Psoas muscle (tissue), 8 donors: ENCODE results near the gene TMEM222. TPM values are rescaled to one million over a fixed set of nuclear protein-coding genes. Genes with fewer than 3 reads are reported as not detected.
A peak's percentile ranks its signal among the peaks of the same experiment; 100 is the strongest.

Source experiments
- ATAC-seq, 4 donors: fragments of 200-7000 bp; cut with Tn5 transposase; one replicate each; pipeline ENCODE4 v1.9.1; 2020; ENCODE audit warnings: moderate library complexity in 3 of 4, mild to moderate bottlenecking in 2 of 4
- DNase-seq, 2 donors: peaks; one replicate each; pipeline ENCODE4 v3.0.0-alpha.2; 2020
- H3K27ac ChIP-seq: fragments of 200-600 bp; one replicate; pipeline ENCODE4 v1.8.0; 2022
- H3K27me3 ChIP-seq, 3 donors: fragments of 200-600 bp in 1 of 3; one replicate each; pipeline versions ENCODE4 v1.6.1 to v1.8.0; 2013 to 2022; ENCODE audit warnings: low read length in 2 of 3, mild to moderate bottlenecking in 2 of 3, moderate library complexity in 1 of 3; ENCODE audit not compliant: insufficient read depth in 3 of 3
- H3K36me3 ChIP-seq, 2 donors: fragments of 200-600 bp in 1 of 2; one replicate each; pipeline versions ENCODE4 v1.6.1 to v1.8.0; 2013 to 2022; ENCODE audit warnings: low read depth in 1 of 2, mild to moderate bottlenecking in 1 of 2, moderate library complexity in 1 of 2; ENCODE audit not compliant: insufficient read depth in 1 of 2
- H3K4me1 ChIP-seq: fragments of 200-600 bp; one replicate; pipeline ENCODE4 v1.8.0; 2022
- H3K4me3 ChIP-seq: fragments of 200-600 bp; one replicate; pipeline ENCODE4 v1.8.0; 2022; ENCODE audit warnings: mild to moderate bottlenecking
- H3K9me3 ChIP-seq: fragments of 200-600 bp; one replicate; pipeline ENCODE4 v1.8.0; 2022
- WGBS, 3 donors: extraction: QIAGEN DNeasy Blood & Tissue Kit; methylation state at CpG; one replicate each; pipeline versions ENCODE4 v1.1.6 to v1.1.7; 2013; 5-methylcytosine and 5-hydroxymethylcytosine counted together
- intact Hi-C, 2 donors: fragments of 100-400 bp; cut with DNase I; formaldehyde crosslinking; loops; one replicate each; pipeline versions ENCODE4 v1.11.0 to v1.14.2; 2022
- polyA plus RNA-seq, 3 donors: library from polyadenylated mRNA; stranded (reverse); fragments of 200-250 nt; gene quantifications; one replicate each; pipeline ENCODE4 v1.2.3, GENCODE V29; 2013
- total RNA-seq, 4 donors: library from RNA; stranded (reverse); fragmentation: NEBNext Ultra II Directional in 2 of 4; extraction: Animal tissue kit (Norgen Biotek cat#: 25700) in 2 of 4; gene quantifications; one replicate each; pipeline versions ENCODE4 v1.2.1 to v1.2.4, GENCODE V29; 2021 to 2023
- TF ChIP-seq, protein P1 (sequence below): fragments of 200-600 bp; IDR thresholded peaks from one replicate; pipeline ENCODE4 v1.8.0; 2022; ENCODE audit warnings: antibody characterized with exemption
- donor health status: healthy with polysubstance abuse.
- donor health status: DM: no; HTN: no; CAD: no; lungs with moderate emphysema.
- donor health status: Bipolar disorder and iron deficiency.
- donor health status: healthy.
- donor health status: DM: yes; HTN: yes; CAD: no.
- donor health status: DM: no; HTN: no; CAD: no.
- donor health status: DM: no; HTN: no; CAD: no.
- donor health status: DM: yes; HTN: yes; CAD: no.

Gene TMEM222
- total and polyA plus RNA-seq, 7 donors: 20.7 to 50.2 (median 30.8) TPM

DNA sequence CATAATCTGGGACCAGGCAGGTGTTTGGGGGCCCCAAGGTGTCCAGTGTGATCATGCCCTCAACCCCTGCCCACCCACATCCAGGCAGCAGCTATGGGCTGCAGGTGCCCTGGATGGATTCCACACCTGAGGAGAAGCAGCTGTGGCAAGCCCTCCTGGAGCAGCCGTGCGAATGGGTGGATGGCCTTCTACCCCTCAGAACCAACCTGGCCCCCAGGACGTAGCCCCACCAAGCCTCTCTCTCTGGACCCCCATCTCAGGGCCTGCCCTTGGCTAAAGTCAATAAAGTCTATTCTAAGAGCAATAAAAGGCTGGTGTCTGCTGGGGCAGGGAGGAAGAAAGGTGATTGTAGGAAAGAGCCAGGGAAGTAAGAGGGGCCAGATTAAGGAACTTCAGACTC is 31.7 kb downstream of the TMEM222 start:
- peaks cover 0 to 38% of the 10 kb centered on the region in 2 donors for H3K36me3 ChIP-seq
- peaks cover 0 to 27% (median 14%) of the 10 kb centered on the region in 3 donors for H3K27me3 ChIP-seq
- H3K27ac ChIP-seq: no peak overlapping the region
- no peaks in the 10 kb centered on the region for H3K9me3 ChIP-seq
- ATAC-seq (no peak), DNase-seq (no peak)
- TF ChIP-seq, protein P1, sequence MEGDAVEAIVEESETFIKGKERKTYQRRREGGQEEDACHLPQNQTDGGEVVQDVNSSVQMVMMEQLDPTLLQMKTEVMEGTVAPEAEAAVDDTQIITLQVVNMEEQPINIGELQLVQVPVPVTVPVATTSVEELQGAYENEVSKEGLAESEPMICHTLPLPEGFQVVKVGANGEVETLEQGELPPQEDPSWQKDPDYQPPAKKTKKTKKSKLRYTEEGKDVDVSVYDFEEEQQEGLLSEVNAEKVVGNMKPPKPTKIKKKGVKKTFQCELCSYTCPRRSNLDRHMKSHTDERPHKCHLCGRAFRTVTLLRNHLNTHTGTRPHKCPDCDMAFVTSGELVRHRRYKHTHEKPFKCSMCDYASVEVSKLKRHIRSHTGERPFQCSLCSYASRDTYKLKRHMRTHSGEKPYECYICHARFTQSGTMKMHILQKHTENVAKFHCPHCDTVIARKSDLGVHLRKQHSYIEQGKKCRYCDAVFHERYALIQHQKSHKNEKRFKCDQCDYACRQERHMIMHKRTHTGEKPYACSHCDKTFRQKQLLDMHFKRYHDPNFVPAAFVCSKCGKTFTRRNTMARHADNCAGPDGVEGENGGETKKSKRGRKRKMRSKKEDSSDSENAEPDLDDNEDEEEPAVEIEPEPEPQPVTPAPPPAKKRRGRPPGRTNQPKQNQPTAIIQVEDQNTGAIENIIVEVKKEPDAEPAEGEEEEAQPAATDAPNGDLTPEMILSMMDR: no peak
- peaks cover 7% of the 10 kb centered on the region for H3K4me1 ChIP-seq
- intact Hi-C loops: no loop called here
- 79 to 88% (median 84%) methylated on average over 3 of the region's 3 CpGs for WGBS, 3 donors
- no peak overlapping the region for H3K4me3 ChIP-seq

GRCh38 chr1:27355683-27356082 is 33.7 kb downstream of the TMEM222 start:
- no peak for ATAC-seq
- H3K4me1 ChIP-seq: no peaks in the 10 kb centered on the region
- WGBS, 3 donors: 93 to 97% (median 96%) methylated on average over 5 of the region's 5 CpGs
- peaks cover 0 to 52% of the 10 kb centered on the region in 2 donors for H3K36me3 ChIP-seq
- no peak overlapping the region for H3K27ac ChIP-seq
- H3K4me3 ChIP-seq: no peak overlapping the region
- intact Hi-C loops: loop anchor here (2.0 to 5.0 kb wide), 3 partner anchors 33 to 35 kb away; partner anchors contain the start of gene TMEM222 (in 1 of the 2)
- H3K9me3 ChIP-seq: no peaks in the 10 kb centered on the region
- DNase-seq: no peak
- H3K27me3 ChIP-seq: peaks cover 0 to 6% (median under 1%) of the 10 kb centered on the region in 3 donors
- TF ChIP-seq, protein P1: no peak

- Histone ChIP-seq H3K27me3 (peaks cover 0 to under 1% (median 0%) of the 10 kb centered on the region in 3 donors), H3K4me1 (no peaks in the 10 kb centered on the region), H3K9me3 (no peaks in the 10 kb centered on the region), H3K4me3 (no peak overlapping the region), H3K36me3 (peaks cover 0 to 57% of the 10 kb centered on the region in 2 donors), H3K27ac (no peak overlapping the region)
- 91 to 93% (median 92%) methylated on average over 13 of the region's 13 CpGs for WGBS, 3 donors
- DNase-seq (no peak), ATAC-seq (no peak)
- TF ChIP-seq, protein P1: no peak
- intact Hi-C loops: loop anchor here (2.0 to 5.0 kb wide), 3 partner anchors 33 to 35 kb away; partner anchors contain the start of gene TMEM222 (in 1 of the 2)
Measured at GRCh38 chr1:27356277-27356618, 34.3 kb downstream of the TMEM222 start.

DNA sequence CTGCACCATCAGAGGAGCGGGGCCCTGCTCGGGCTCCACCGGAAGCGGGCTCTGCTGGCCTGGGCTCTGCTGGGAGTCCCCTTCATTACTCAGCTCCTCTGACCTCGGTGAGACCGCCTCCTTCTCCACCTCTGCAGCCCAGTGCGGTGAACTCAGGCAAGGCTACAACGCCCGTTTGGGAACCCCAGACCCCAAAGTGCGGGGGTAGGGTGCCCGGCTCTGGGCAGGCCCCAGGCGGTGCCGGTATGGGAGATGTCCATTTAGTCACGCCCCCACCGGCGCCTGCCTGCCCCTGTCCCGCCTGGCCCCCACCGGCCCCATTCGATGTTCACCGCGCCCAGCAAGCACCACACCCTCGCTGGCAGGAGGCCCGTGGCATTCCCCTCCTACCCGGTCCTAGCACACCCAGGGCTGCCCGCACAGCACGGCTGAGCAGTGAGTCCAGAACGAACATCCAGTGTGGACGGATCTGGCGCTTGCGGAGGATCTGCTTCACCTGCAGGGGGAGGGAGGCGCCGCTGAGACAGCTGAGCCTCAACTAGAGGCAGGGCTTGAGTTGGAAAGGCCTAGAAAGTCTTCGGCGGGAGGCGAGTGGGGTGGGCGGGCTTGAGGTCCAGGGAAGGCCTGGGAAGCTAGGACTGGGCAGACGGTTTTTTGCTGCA is 34.8 kb downstream of the TMEM222 start:
- H3K4me3 ChIP-seq: no peak overlapping the region
- intact Hi-C loops: loop anchor here (2.0 to 5.0 kb wide), 3 partner anchors 32 to 34 kb away; partner anchors contain the start of gene TMEM222 (in 1 of the 2)

More for the DNA sequence above, 34.8 kb downstream of the TMEM222 start:
- TF ChIP-seq, protein P1: no peak
- Histone ChIP-seq H3K4me1 (no peaks in the 10 kb centered on the region), H3K27me3 (no peaks in the 10 kb centered on the region), H3K27ac (no peak overlapping the region), H3K9me3 (no peaks in the 10 kb centered on the region), H3K36me3 (peaks cover 0 to 62% of the 10 kb centered on the region in 2 donors)
- 82 to 89% (median 83%) methylated on average over 37 of the region's 37 CpGs for WGBS, 3 donors
- no peak for DNase-seq
- peak in 1 of 4 donors; percentile 1 for ATAC-seq
